K562 (cell line): Measurements from ENCODE around the gene POU2F3. TPM values are rescaled to one million over a fixed set of nuclear protein-coding genes. Genes with fewer than 3 reads are reported as not detected.

ENCODE experiments used
- ATAC-seq: fragments of 200-7000 bp; cut with Tn5 transposase; 3 replicates; pipeline ENCODE4 v1.9.1; 2020; ENCODE audit warnings: moderate library complexity
- BruUV-seq: library from RNA; stranded (reverse); fragments of 400-500 nt; replicated peaks from 2 replicates; lab custom pipeline; 2021; lab: Mats Ljungman, UMichigan
- CTCF ChIA-PET: fragments of 300-600 bp; formaldehyde crosslinking; extraction: SDS; loops from one replicate; lab custom pipeline; 2021; ENCODE audit warnings: low intra/inter-chr PET ratio; lab: Yijun Ruan, JAX
- POLR2A ChIA-PET: fragments of 300-600, 350-650 bp; sonication (Branson Sonifier 250); formaldehyde crosslinking; extraction: SDS; loops from one replicate; lab custom pipeline; 2021; ENCODE audit warnings: antibody characterized with exemption, inconsistent platforms; lab: Yijun Ruan, JAX
- DNase-seq, 4 experiments: peaks; one replicate each; pipeline versions ENCODE4 v3.0.0 to v3.0.0-alpha.2; 2011 to 2018; ENCODE audit warnings: low spot score in 3 of 4, mixed read lengths in 3 of 4; ENCODE audit errors: extremely low read depth in 1 of 4
- FAIRE-seq: peaks from 2 replicates; lab custom pipeline; 2011; peaks lifted over from hg19 to GRCh38; lab: Jason Lieb, UNC
- H2AFZ ChIP-seq: 2 replicates; pipeline ENCODE4 v1.6.0; 2011; ENCODE audit warnings: low read depth, low read length, control low read depth, inconsistent platforms
- H3K27ac ChIP-seq: fragments of 200-600 bp; 3 replicates; pipeline ENCODE4 v1.8.0; 2011; ENCODE audit warnings: low read depth, mild to moderate bottlenecking, control low read depth, inconsistent platforms, low read length, moderate library complexity, mixed read lengths; ENCODE audit errors: extremely low read depth
- H3K27me3 ChIP-seq, 2 experiments: fragments of 300-600 bp in 1 of 2; 2 replicates in 1 of 2; 3 replicates in 1 of 2; pipeline versions ENCODE4 v1.6.0 to v1.8.0; 2011; ENCODE audit warnings: inconsistent platforms in 2 of 2, low read length in 2 of 2, mild to moderate bottlenecking in 1 of 2, mixed read lengths in 1 of 2, moderate library complexity in 1 of 2; ENCODE audit not compliant: control insufficient read depth in 2 of 2, insufficient read depth in 2 of 2
- H3K36me3 ChIP-seq: fragments of 300-600 bp; 3 replicates; pipeline ENCODE4 v1.8.0; 2011; ENCODE audit warnings: mild to moderate bottlenecking, low read length, inconsistent platforms; ENCODE audit not compliant: control insufficient read depth, insufficient read depth
- H3K4me1 ChIP-seq, 2 experiments: fragments of 200-600 bp in 1 of 2; replicated peaks in 1 of 2; 2 replicates in 1 of 2; 3 replicates in 1 of 2; pipeline versions ENCODE4 v1.5.1 to v1.8.0; 2011; ENCODE audit warnings: inconsistent platforms in 2 of 2, low read length in 2 of 2, mild to moderate bottlenecking in 1 of 2, mixed read lengths in 1 of 2, moderate library complexity in 1 of 2; ENCODE audit not compliant: control insufficient read depth in 2 of 2, insufficient read depth in 2 of 2
- H3K4me2 ChIP-seq: 2 replicates; pipeline ENCODE4 v1.6.1; 2011; ENCODE audit warnings: low read length, control low read depth, inconsistent platforms, mixed read lengths; ENCODE audit not compliant: insufficient read depth
- H3K4me3 ChIP-seq: fragments of 200-600 bp; sonication (generic), shearing (Covaris generic); 2 replicates; pipeline ENCODE4 v1.5.1; 2016; ENCODE audit warnings: control low read depth, inconsistent platforms
- H3K79me2 ChIP-seq: fragments of 200-600 bp; 3 replicates; pipeline ENCODE4 v1.8.0; 2011; ENCODE audit warnings: low read length, inconsistent platforms; ENCODE audit not compliant: control insufficient read depth, insufficient read depth
- H3K9ac ChIP-seq, 2 experiments: 2 replicates each; pipeline versions ENCODE4 v1.6.0 to v1.6.1; 2011; ENCODE audit warnings: low read depth in 2 of 2, low read length in 2 of 2, control low read depth in 1 of 2, inconsistent platforms in 1 of 2, mild to moderate bottlenecking in 1 of 2, mixed read lengths in 1 of 2; ENCODE audit not compliant: insufficient read depth in 1 of 2
- H3K9me1 ChIP-seq: one replicate; pipeline ENCODE4 v1.6.0; 2011; ENCODE audit warnings: inconsistent platforms, mild to moderate bottlenecking, low read length, moderate library complexity; ENCODE audit not compliant: control insufficient read depth, insufficient read depth
- H3K9me3 ChIP-seq: replicated peaks from 2 replicates; pipeline ENCODE4 v1.5.1; 2011; ENCODE audit warnings: low read depth, low read length, inconsistent platforms; ENCODE audit not compliant: control insufficient read depth, insufficient read depth
- H4K20me1 ChIP-seq: replicated peaks from 2 replicates; pipeline ENCODE4 v1.6.1; 2011; ENCODE audit warnings: low read length, inconsistent platforms, mixed read lengths; ENCODE audit not compliant: control insufficient read depth, insufficient read depth
- AFF4 ChIP-seq: sonication (generic); formaldehyde crosslinking; IDR thresholded peaks from 2 replicates; pipeline ENCODE4 v1.8.0; 2023; ENCODE audit warnings: mild to moderate bottlenecking, missing genetic modification reagents
- ATF7 ChIP-seq: fragments of 450-650 bp; IDR thresholded peaks from 2 replicates; pipeline ENCODE4 v1.7.1; 2014; ENCODE audit warnings: mild to moderate bottlenecking, moderate library complexity
- ETV5 ChIP-seq: sonication (generic); formaldehyde crosslinking; IDR thresholded peaks from 2 replicates; pipeline ENCODE4 v1.4.0; 2020; ENCODE audit warnings: low read depth, mild to moderate bottlenecking, missing genetic modification reagents
- IFI16 ChIP-seq: fragments of 250-450 bp; sonication (Bioruptor Pico); IDR thresholded peaks from 2 replicates; pipeline ENCODE4 v2.1.2; 2022; ENCODE audit warnings: mild to moderate bottlenecking, inconsistent platforms
- LEF1 ChIP-seq: fragments of 450-650 bp; IDR thresholded peaks from 2 replicates; pipeline ENCODE4 v1.6.1; 2016; ENCODE audit warnings: mild to moderate bottlenecking
- MCM5 ChIP-seq: fragments of 450-650 bp; IDR thresholded peaks from 2 replicates; pipeline ENCODE4 v1.6.1; 2016; ENCODE audit warnings: low read depth
- MED1 ChIP-seq: sonication (generic); formaldehyde crosslinking; IDR thresholded peaks from 2 replicates; pipeline ENCODE4 v1.8.1; 2023; ENCODE audit warnings: missing genetic modification reagents, borderline replicate concordance
- SUPT5H ChIP-seq: fragments of 450-650 bp; IDR thresholded peaks from 2 replicates; pipeline ENCODE4 v1.6.1; 2016
- ZBTB5 ChIP-seq: fragments of 450-650 bp; IDR thresholded peaks from 2 replicates; pipeline ENCODE4 v1.6.1; 2017; ENCODE audit warnings: antibody characterized with exemption
- ZSCAN32 ChIP-seq: fragments of 450-650 bp; formaldehyde crosslinking; IDR thresholded peaks from 2 replicates; pipeline ENCODE4 v1.4.0; 2020; ENCODE audit warnings: mild to moderate bottlenecking, moderate library complexity
- in situ Hi-C: fragments of 300-500 bp; cut with MboI; formaldehyde crosslinking; loops from 4 replicates; pipeline ENCODE4 v1.15.0; 2018; ENCODE audit warnings: inconsistent platforms, mixed read lengths
- intact Hi-C: fragments of 100-400 bp; cut with micrococcal nuclease; formaldehyde crosslinking; loops from 2 replicates; pipeline ENCODE4 v1.14.2; 2022
- polyA plus RNA-seq, 8 experiments: library from polyadenylated mRNA; depleted of rRNA in 4 of 8; stranded (reverse) in 5 of 8; unstranded in 3 of 8; fragments of >200 nt; fragmentation: Nextera tagmentation in 2 of 8; fragmentation: Illumina TruSeq in 1 of 8; extraction: Ambion mirVana in 2 of 8; extraction: Trizol in 1 of 8; gene quantifications; 2 replicates each; pipeline versions ENCODE4 v1.2.1 to v1.2.3, GENCODE V29; 2011 to 2014; ENCODE audit warnings: inconsistent platforms in 1 of 8, missing spikeins in 1 of 8
- total RNA-seq, 7 experiments: library from RNA; depleted of rRNA in 6 of 7; stranded (reverse); fragments of >200 nt in 6 of 7; fragmentation: Illumina TruSeq in 2 of 7; extraction: Trizol in 2 of 7; gene quantifications; 2 replicates each; pipeline versions ENCODE4 v1.2.1 to v1.2.3, GENCODE V29; 2011 to 2021; ENCODE audit warnings: low replicate concordance in 1 of 7
- TF ChIP-seq, protein P1 (sequence below): sonication (generic); formaldehyde crosslinking; IDR thresholded peaks from 2 replicates; pipeline ENCODE4 v1.9.0; 2022; ENCODE audit warnings: mild to moderate bottlenecking, missing genetic modification reagents
- TF ChIP-seq, protein P2 (sequence below): fragments of 450-650 bp; IDR thresholded peaks from 2 replicates; pipeline ENCODE4 v1.6.1; 2016; ENCODE audit warnings: low read depth, mild to moderate bottlenecking, moderate library complexity
- TF ChIP-seq, protein P3 (sequence below): fragments of 450-650 bp; IDR thresholded peaks from 2 replicates; pipeline ENCODE4 v1.6.1; 2018; ENCODE audit warnings: mild to moderate bottlenecking, low read depth; ENCODE audit not compliant: partially characterized antibody

Gene POU2F3
- total and polyA plus RNA-seq, 9 of the 15 experiments (the other 6 are each of a cell fraction or from before 2014, with no cell fraction given) = not detected

DNA sequence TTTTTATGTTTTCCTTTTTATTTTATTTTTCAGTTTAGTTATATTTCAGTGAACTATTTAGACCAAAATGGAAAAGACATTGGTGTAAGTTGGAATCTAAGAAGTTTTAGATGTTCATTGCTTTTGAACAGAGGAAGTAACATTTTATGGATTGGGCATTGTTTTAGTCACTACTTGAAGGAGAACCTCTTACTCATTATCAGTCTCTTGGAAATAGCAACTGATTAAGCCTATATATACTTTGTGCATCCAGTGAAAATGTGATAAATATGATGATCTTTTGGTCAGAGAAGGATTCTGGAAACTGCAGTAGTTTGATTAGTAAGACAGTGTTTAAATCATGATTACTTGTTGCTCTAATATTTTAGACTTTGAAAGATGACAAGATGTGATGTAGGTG lies 110.7 kb downstream of the POU2F3 start:
- Histone ChIP-seq H3K4me3 (no peak overlapping the region), H3K4me1 (peaks cover 5 to 9% of the 10 kb centered on the region in 2 experiments; a peak in 3 of 5 replicates), H3K36me3 (no peaks in the 10 kb centered on the region; the same call in 2 of the 3 replicates), H3K27ac (no peak overlapping the region), H3K9me3 (0 out of 2 replicates have a peak, but pooled peaks cover 2% of the 10 kb centered on the region), H3K4me2 (no peak overlapping the region), H3K9ac (no peak overlapping the region), H3K27me3 (no peaks in the 10 kb centered on the region), H3K9me1 (no peaks in the 10 kb centered on the region)
- intact Hi-C loops = no loop called here
- FAIRE-seq = no peak
- ChIA-PET POLR2A (no interaction called here), CTCF (no interaction called here)
- ATAC-seq = no peak
- no TSS peak for BruUV-seq
- TF ChIP-seq ZBTB5 (no peak), ETV5 (CRISPR knock-in tag) (no peak), ATF7 (no peak), MCM5 (no peak), IFI16 (no peak), SUPT5H (no peak), LEF1 (no peak), ZSCAN32 (CRISPR knock-in tag) (no peak), MED1 (no peak), AFF4 (CRISPR knock-in tag) (no peak)
- TF ChIP-seq, protein P1, sequence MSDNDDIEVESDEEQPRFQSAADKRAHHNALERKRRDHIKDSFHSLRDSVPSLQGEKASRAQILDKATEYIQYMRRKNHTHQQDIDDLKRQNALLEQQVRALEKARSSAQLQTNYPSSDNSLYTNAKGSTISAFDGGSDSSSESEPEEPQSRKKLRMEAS (CRISPR knock-in tag) = no peak
- TF ChIP-seq, protein P2, sequence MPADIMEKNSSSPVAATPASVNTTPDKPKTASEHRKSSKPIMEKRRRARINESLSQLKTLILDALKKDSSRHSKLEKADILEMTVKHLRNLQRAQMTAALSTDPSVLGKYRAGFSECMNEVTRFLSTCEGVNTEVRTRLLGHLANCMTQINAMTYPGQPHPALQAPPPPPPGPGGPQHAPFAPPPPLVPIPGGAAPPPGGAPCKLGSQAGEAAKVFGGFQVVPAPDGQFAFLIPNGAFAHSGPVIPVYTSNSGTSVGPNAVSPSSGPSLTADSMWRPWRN = no peak
- TF ChIP-seq, protein P3, sequence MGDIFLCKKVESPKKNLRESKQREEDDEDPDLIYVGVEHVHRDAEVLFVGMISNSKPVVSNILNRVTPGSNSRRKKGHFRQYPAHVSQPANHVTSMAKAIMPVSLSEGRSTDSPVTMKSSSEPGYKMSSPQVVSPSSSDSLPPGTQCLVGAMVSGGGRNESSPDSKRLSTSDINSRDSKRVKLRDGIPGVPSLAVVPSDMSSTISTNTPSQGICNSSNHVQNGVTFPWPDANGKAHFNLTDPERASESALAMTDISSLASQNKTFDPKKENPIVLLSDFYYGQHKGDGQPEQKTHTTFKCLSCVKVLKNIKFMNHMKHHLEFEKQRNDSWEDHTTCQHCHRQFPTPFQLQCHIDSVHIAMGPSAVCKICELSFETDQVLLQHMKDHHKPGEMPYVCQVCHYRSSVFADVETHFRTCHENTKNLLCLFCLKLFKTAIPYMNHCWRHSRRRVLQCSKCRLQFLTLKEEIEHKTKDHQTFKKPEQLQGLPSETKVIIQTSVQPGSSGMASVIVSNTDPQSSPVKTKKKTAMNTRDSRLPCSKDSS = no peak
- TF ChIP-seq, all 486 proteins: peak for 0
- in situ Hi-C loops = no loop called here
- no peak for DNase-seq
- H4K20me1 ChIP-seq = peaks cover 29% of the 10 kb centered on the region
- H3K79me2 ChIP-seq = peaks cover 94% of the 10 kb centered on the region
- H2AFZ ChIP-seq = no peak overlapping the region
